AG09309 (cell line): ENCODE results near the gene F8A1.
"Not testable (repeated sequence)": the region's sequence is repeated elsewhere in the genome, so short reads cannot be mapped to it uniquely, and the experiment has no call there.

Experiments
- DNase-seq: peaks from one replicate; pipeline ENCODE4 v3.0.0-alpha.2; 2010; ENCODE audit warnings: low read depth
- H3K4me3 ChIP-seq: 2 replicates; pipeline ENCODE4 v1.5.1; 2011; ENCODE audit warnings: mild to moderate bottlenecking, low read depth, low read length, moderate library complexity; ENCODE audit not compliant: control insufficient read depth
- TF ChIP-seq, protein P1 (sequence below): IDR thresholded peaks from 2 replicates; pipeline ENCODE4 v1.5.1; 2011; ENCODE audit warnings: mild to moderate bottlenecking, low read depth, low read length, inconsistent platforms; ENCODE audit not compliant: insufficient read depth, control insufficient read depth; ENCODE audit errors: missing control alignments

Gene F8A1

DNA sequence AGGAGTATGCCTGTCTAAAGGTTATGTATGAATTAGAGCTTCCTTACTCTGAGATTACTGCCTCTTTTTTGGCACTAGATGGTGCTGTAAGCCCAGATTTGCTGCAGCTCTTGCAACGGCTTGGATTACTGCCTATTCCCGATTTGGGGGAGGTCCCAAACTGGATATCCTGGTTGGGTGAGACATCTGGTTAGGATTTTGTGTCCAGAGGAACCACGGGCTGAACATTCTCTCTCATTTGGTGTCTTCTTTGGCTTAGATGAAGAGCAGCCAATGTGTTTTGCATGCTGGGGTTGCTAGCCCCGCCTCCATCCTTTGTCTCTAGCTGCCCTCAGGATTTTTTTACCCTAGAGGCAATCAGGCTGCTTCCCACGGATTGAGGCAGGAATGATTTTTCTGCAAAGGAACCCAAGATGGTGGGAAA is 31.9 kb downstream of the F8A1 start:
- H3K4me3 ChIP-seq = no peak overlapping the region
- DNase-seq = peak; percentile 65
- TF ChIP-seq, protein P1, sequence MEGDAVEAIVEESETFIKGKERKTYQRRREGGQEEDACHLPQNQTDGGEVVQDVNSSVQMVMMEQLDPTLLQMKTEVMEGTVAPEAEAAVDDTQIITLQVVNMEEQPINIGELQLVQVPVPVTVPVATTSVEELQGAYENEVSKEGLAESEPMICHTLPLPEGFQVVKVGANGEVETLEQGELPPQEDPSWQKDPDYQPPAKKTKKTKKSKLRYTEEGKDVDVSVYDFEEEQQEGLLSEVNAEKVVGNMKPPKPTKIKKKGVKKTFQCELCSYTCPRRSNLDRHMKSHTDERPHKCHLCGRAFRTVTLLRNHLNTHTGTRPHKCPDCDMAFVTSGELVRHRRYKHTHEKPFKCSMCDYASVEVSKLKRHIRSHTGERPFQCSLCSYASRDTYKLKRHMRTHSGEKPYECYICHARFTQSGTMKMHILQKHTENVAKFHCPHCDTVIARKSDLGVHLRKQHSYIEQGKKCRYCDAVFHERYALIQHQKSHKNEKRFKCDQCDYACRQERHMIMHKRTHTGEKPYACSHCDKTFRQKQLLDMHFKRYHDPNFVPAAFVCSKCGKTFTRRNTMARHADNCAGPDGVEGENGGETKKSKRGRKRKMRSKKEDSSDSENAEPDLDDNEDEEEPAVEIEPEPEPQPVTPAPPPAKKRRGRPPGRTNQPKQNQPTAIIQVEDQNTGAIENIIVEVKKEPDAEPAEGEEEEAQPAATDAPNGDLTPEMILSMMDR = peak; percentile 57

- not testable (repeated sequence) for DNase-seq
Observed at GRCh38 chrX:154924771-154925170, 38.6 kb downstream of the F8A1 start.

More at GRCh38 chrX:154924771-154925170, 38.6 kb downstream of the F8A1 start:
- not testable (repeated sequence) for H3K4me3 ChIP-seq
